Loucy (cell line): ENCODE data around the gene NRDE2.

Experiments
- H2AFZ ChIP-seq: fragments of 200-600 bp; sonication (generic); 2 replicates; pipeline ENCODE4 v1.6.0; 2016; ENCODE audit warnings: antibody characterized with exemption, mild to moderate bottlenecking, low read length, moderate library complexity
- H3F3A ChIP-seq: fragments of 200-600 bp; 2 replicates; pipeline ENCODE4 v1.6.0; 2016; ENCODE audit warnings: antibody characterized with exemption, low read depth, mild to moderate bottlenecking
- H3K27me3 ChIP-seq: fragments of 200-600 bp; sonication (generic); 2 replicates; pipeline ENCODE4 v1.6.1; 2014; ENCODE audit warnings: low read length, mild to moderate bottlenecking; ENCODE audit not compliant: insufficient read depth, poor library complexity, severe bottlenecking
- H3K36me3 ChIP-seq: fragments of 200-600 bp; sonication (generic); 2 replicates; pipeline ENCODE4 v1.6.1; 2016; ENCODE audit warnings: low read length; ENCODE audit not compliant: insufficient read depth
- H3K4me1 ChIP-seq: fragments of 200-600 bp; sonication (generic); 2 replicates; pipeline ENCODE4 v1.5.1; 2014; ENCODE audit warnings: low read length, mild to moderate bottlenecking; ENCODE audit not compliant: insufficient read depth, poor library complexity, severe bottlenecking
- H3K4me2 ChIP-seq: fragments of 200-600 bp; sonication (generic); 2 replicates; pipeline ENCODE4 v1.6.0; 2014; ENCODE audit warnings: antibody characterized with exemption, low read length, low read depth, mild to moderate bottlenecking; ENCODE audit not compliant: poor library complexity, severe bottlenecking
- H3K4me3 ChIP-seq: fragments of 200-600 bp; sonication (generic); 2 replicates; pipeline ENCODE4 v1.5.1; 2014; ENCODE audit warnings: low read length, mild to moderate bottlenecking, mixed read lengths; ENCODE audit not compliant: poor library complexity, severe bottlenecking
- H3K79me2 ChIP-seq: fragments of 200-600 bp; sonication (generic); 2 replicates; pipeline ENCODE4 v1.6.1; 2014; ENCODE audit warnings: low read length; ENCODE audit not compliant: insufficient read depth
- H3K9ac ChIP-seq: fragments of 200-600 bp; sonication (generic); 2 replicates; pipeline ENCODE4 v1.6.0; 2014; ENCODE audit warnings: mild to moderate bottlenecking, low read depth, low read length, moderate library complexity; ENCODE audit not compliant: poor library complexity, severe bottlenecking
- H3K9me2 ChIP-seq: fragments of 200-600 bp; sonication (generic); replicated peaks from 2 replicates; pipeline ENCODE4 v1.6.1; 2016; ENCODE audit warnings: low read depth, low read length, mixed read lengths
- H3K9me3 ChIP-seq: fragments of 200-600 bp; sonication (generic); 2 replicates; pipeline ENCODE4 v1.6.1; 2014; ENCODE audit warnings: mild to moderate bottlenecking, antibody characterized with exemption, low read length, low read depth; ENCODE audit not compliant: insufficient read depth
- H4K20me1 ChIP-seq: fragments of 200-600 bp; sonication (generic); 2 replicates; pipeline ENCODE4 v1.6.0; 2014; ENCODE audit warnings: antibody characterized with exemption, low read length, mild to moderate bottlenecking; ENCODE audit not compliant: insufficient read depth, poor library complexity, severe bottlenecking
- CTCF ChIP-seq: fragments of 200-600 bp; sonication (generic); conservative IDR thresholded peaks from 2 replicates; pipeline ENCODE4 v1.5.1; 2014; ENCODE audit warnings: mild to moderate bottlenecking, antibody characterized with exemption, low read length
- EZH2phosphoT487 ChIP-seq: fragments of 200-600 bp; IDR thresholded peaks from 2 replicates; pipeline ENCODE4 v1.6.1; 2018; ENCODE audit warnings: antibody characterized with exemption, mild to moderate bottlenecking, moderate library complexity, borderline replicate concordance

Gene NRDE2

DNA sequence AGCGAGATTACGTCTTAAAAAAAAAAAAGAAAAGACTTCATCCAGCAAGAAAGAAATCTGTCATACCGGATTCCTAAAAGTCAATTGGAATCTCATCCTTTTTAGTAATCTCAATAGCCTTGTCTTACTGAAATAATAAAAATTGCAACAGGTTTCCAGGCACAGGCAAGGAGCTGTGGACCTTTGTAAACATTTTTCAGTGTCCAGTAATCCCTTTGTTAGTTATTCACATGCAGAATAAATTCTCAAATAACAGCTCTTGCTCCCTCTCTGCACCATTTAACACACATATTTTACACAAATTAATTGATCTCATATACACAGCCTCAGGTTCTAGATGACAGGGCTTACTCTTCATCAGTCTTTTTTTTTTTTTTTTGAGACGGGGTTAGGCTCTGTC lies 43.1 kb upstream of the NRDE2 start:
- Histone ChIP-seq H3K79me2 (no peaks in the 10 kb centered on the region), H4K20me1 (no peaks in the 10 kb centered on the region), H3K9me2 (no peaks in the 10 kb centered on the region), H3K9me3 (no peaks in the 10 kb centered on the region), H3F3A (no peaks in the 10 kb centered on the region), H3K27me3 (no peaks in the 10 kb centered on the region), H3K9ac (no peak overlapping the region), H3K36me3 (no peaks in the 10 kb centered on the region), H3K4me2 (no peak overlapping the region), H3K4me3 (no peak overlapping the region), H3K4me1 (no peaks in the 10 kb centered on the region), H2AFZ (no peak overlapping the region)
- TF ChIP-seq EZH2phosphoT487 (no peak), CTCF (no peak)

DNA sequence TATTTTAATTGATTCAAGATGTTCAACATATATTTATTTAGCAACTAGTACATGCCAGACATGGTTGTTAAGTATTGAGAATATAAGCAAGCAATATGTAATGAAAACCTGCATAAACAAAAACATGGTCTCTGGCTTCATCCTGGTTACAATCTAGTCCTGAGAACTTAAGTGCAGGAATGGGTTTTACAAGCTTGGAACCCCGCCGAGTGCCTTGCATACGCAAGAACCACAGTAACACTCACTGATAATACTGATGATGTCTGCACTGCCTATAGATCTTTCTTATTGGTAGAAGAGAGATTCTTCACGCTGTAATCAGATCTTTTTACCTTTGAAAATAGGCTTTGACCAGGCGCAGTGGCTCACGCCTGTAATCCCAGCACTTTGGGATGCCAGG lies 42.1 kb upstream of the NRDE2 start:
- no peak for TF ChIP-seq CTCF
- TF ChIP-seq EZH2phosphoT487: no peak
- H3K27me3 ChIP-seq: no peaks in the 10 kb centered on the region
- H3K4me3 ChIP-seq: no peak overlapping the region

GRCh38 chr14:90368946-90369721 lies 37.4 kb upstream of the NRDE2 start:
- no peaks in the 10 kb centered on the region for H3K36me3 ChIP-seq
- TF ChIP-seq EZH2phosphoT487 (no peak), CTCF (peak; percentile 44)

More for the DNA sequence above, 42.1 kb upstream of the NRDE2 start:
- no peak overlapping the region for H3K9ac ChIP-seq
- H3K9me2 ChIP-seq: no peaks in the 10 kb centered on the region
- no peak overlapping the region for H2AFZ ChIP-seq
- H4K20me1 ChIP-seq: no peaks in the 10 kb centered on the region
- H3K4me1 ChIP-seq: no peaks in the 10 kb centered on the region
- no peaks in the 10 kb centered on the region for H3F3A ChIP-seq
- H3K79me2 ChIP-seq: no peaks in the 10 kb centered on the region
- no peak overlapping the region for H3K4me2 ChIP-seq
- no peaks in the 10 kb centered on the region for H3K9me3 ChIP-seq
- no peaks in the 10 kb centered on the region for H3K36me3 ChIP-seq

More at GRCh38 chr14:90368946-90369721, 37.4 kb upstream of the NRDE2 start:
- Histone ChIP-seq H3K4me1 (no peaks in the 10 kb centered on the region), H2AFZ (no peak overlapping the region), H3K9ac (no peak overlapping the region), H3K27me3 (no peaks in the 10 kb centered on the region), H3K4me3 (no peak overlapping the region), H4K20me1 (no peaks in the 10 kb centered on the region), H3K4me2 (no peak overlapping the region), H3K79me2 (no peaks in the 10 kb centered on the region), H3K9me2 (no peaks in the 10 kb centered on the region), H3F3A (no peaks in the 10 kb centered on the region), H3K9me3 (no peaks in the 10 kb centered on the region)
